HepG2 (cell line): ENCODE data around the gene CARMIL3. TPM values are rescaled to one million over a fixed set of nuclear protein-coding genes. Genes with fewer than 3 reads are reported as not detected.

Experiments
- ATF3 ChIP-seq: sonication (generic); formaldehyde crosslinking; IDR thresholded peaks from 2 replicates; pipeline ENCODE4 v1.4.0; 2020; ENCODE audit warnings: missing genetic modification reagents
- BCLAF1 ChIP-seq: fragments of 450-650 bp; IDR thresholded peaks from 2 replicates; pipeline ENCODE4 v1.6.1; 2017; ENCODE audit warnings: mild to moderate bottlenecking
- DR1 ChIP-seq: sonication (generic); formaldehyde crosslinking; IDR thresholded peaks from 2 replicates; pipeline ENCODE4 v1.8.0; 2021; ENCODE audit warnings: mild to moderate bottlenecking, missing genetic modification reagents, inconsistent platforms
- FOXJ3 ChIP-seq: sonication (generic); formaldehyde crosslinking; IDR thresholded peaks from 2 replicates; pipeline ENCODE4 v1.4.0; 2020; ENCODE audit warnings: missing genetic modification reagents, mild to moderate bottlenecking, borderline replicate concordance
- HNRNPH1 ChIP-seq: fragments of 200-400 bp; formaldehyde crosslinking; optimal IDR thresholded peaks from 2 replicates; pipeline ENCODE3; 2017; ENCODE audit warnings: mild to moderate bottlenecking, low read depth, low read length
- KDM1A ChIP-seq: IDR thresholded peaks from 2 replicates; pipeline ENCODE4 v1.6.1; 2016; ENCODE audit warnings: missing compliant biosample characterization
- KDM4B ChIP-seq: sonication (generic); formaldehyde crosslinking; IDR thresholded peaks from 2 replicates; pipeline ENCODE4 v1.4.0; 2020; ENCODE audit warnings: missing genetic modification reagents
- KLF16 ChIP-seq, 2 experiments: sonication (generic) in 1 of 2; formaldehyde crosslinking in 1 of 2; IDR thresholded peaks; 2 replicates each; pipeline versions ENCODE4 v1.6.1 to v1.8.0; 2016 to 2023; ENCODE audit warnings: missing genetic modification reagents in 2 of 2, missing compliant biosample characterization in 1 of 2
- NCOA5 ChIP-seq: sonication (generic); formaldehyde crosslinking; IDR thresholded peaks from 2 replicates; pipeline ENCODE4 v1.4.0; 2020; ENCODE audit warnings: missing genetic modification reagents
- POGK ChIP-seq: sonication (generic); formaldehyde crosslinking; conservative IDR thresholded peaks from 2 replicates; pipeline ENCODE4 v1.8.0; 2022; ENCODE audit warnings: mild to moderate bottlenecking, moderate library complexity, missing genetic modification reagents
- RORA ChIP-seq: sonication (generic); formaldehyde crosslinking; IDR thresholded peaks from 2 replicates; pipeline ENCODE4 v1.5.0; 2020; ENCODE audit warnings: mild to moderate bottlenecking, missing genetic modification reagents, moderate library complexity
- SOX5 ChIP-seq: IDR thresholded peaks from 2 replicates; pipeline ENCODE4 v1.6.1; 2016; ENCODE audit warnings: borderline replicate concordance
- TBX3 ChIP-seq: fragments of 450-650 bp; IDR thresholded peaks from 2 replicates; pipeline ENCODE4 v1.6.1; 2017; ENCODE audit warnings: antibody characterized with exemption, mild to moderate bottlenecking, inconsistent platforms, borderline replicate concordance
- TFDP1 ChIP-seq: IDR thresholded peaks from 2 replicates; pipeline ENCODE4 v1.6.1; 2016; ENCODE audit warnings: missing compliant biosample characterization, missing genetic modification reagents, borderline replicate concordance
- YEATS2 ChIP-seq: sonication (generic); formaldehyde crosslinking; IDR thresholded peaks from 2 replicates; pipeline ENCODE4 v1.4.0; 2020; ENCODE audit warnings: missing genetic modification reagents, borderline replicate concordance
- ZBTB38 ChIP-seq: sonication (generic); formaldehyde crosslinking; IDR thresholded peaks from 2 replicates; pipeline ENCODE4 v1.5.1; 2020; ENCODE audit warnings: mild to moderate bottlenecking, missing genetic modification reagents
- ZMAT3 ChIP-seq: sonication (generic); formaldehyde crosslinking; conservative IDR thresholded peaks from 2 replicates; pipeline ENCODE4 v1.7.0; 2021; ENCODE audit warnings: missing genetic modification reagents
- ZNF207 ChIP-seq: fragments of 450-650 bp; IDR thresholded peaks from 2 replicates; pipeline ENCODE4 v1.6.1; 2016; ENCODE audit warnings: antibody characterized with exemption, borderline replicate concordance
- ZNF275 ChIP-seq: sonication (generic); formaldehyde crosslinking; IDR thresholded peaks from 2 replicates; pipeline ENCODE4 v1.8.0; 2022; ENCODE audit warnings: missing genetic modification reagents, mild to moderate bottlenecking, inconsistent platforms, borderline replicate concordance
- ZNF652 ChIP-seq: IDR thresholded peaks from 2 replicates; pipeline ENCODE4 v1.6.1; 2016; ENCODE audit warnings: low read depth, borderline replicate concordance
- ZNF678 ChIP-seq: sonication (generic); formaldehyde crosslinking; IDR thresholded peaks from 2 replicates; pipeline ENCODE4 v1.4.0; 2020; ENCODE audit warnings: mild to moderate bottlenecking, missing genetic modification reagents
- ZNF713 ChIP-seq: sonication (generic); formaldehyde crosslinking; IDR thresholded peaks from 2 replicates; pipeline ENCODE4 v1.4.0; 2020; ENCODE audit warnings: mild to moderate bottlenecking, missing genetic modification reagents
- ZNF768 ChIP-seq: sonication (generic); formaldehyde crosslinking; IDR thresholded peaks from 2 replicates; pipeline ENCODE4 v1.4.0; 2020; ENCODE audit warnings: missing genetic modification reagents
- polyA plus RNA-seq, 8 experiments: library from polyadenylated mRNA; depleted of rRNA in 3 of 8; stranded (reverse) in 7 of 8; unstranded in 1 of 8; fragments of >200 nt; fragmentation: Illumina TruSeq in 4 of 8; extraction: Trizol in 4 of 8; gene quantifications; 2 replicates each; pipeline versions ENCODE4 v1.2.1 to v1.2.3, GENCODE V29; 2011 to 2016; ENCODE audit warnings: low read depth in 4 of 8, missing spikeins in 1 of 8, mixed read lengths in 1 of 8; ENCODE audit not compliant: insufficient read depth in 1 of 8
- total RNA-seq, 5 experiments: library from RNA; depleted of rRNA; stranded (reverse); fragments of >200 nt; fragmentation: Illumina TruSeq; extraction: Trizol; gene quantifications; 2 replicates each; pipeline ENCODE4 v1.2.3, GENCODE V29; 2016; ENCODE audit warnings: low read depth in 1 of 5

The CARMIL3 gene
- total and polyA plus RNA-seq, 2 of the 13 experiments (the other 11 are each of a cell fraction or from before 2014, with no cell fraction given) = 0.27 to 0.55 TPM

GRCh38 chr14:24013654-24014514, 37.9 kb upstream of the CARMIL3 start (continued):
- TF ChIP-seq ZNF275 (CRISPR knock-in tag) (peak; percentile 58; the same call in 1 of the 2 replicates), TFDP1 (no peak), HNRNPH1 (no peak), ZMAT3 (no peak), KDM4B (CRISPR knock-in tag) (no peak), ZNF207 (no peak), KDM1A (CRISPR knock-in tag) (no peak), POGK (CRISPR knock-in tag) (no peak), RORA (CRISPR knock-in tag) (no peak), ZNF678 (no peak), YEATS2 (peak; percentile 74; the same call in 1 of the 2 replicates), DR1 (CRISPR knock-in tag) (no peak), ZNF652 (CRISPR knock-in tag) (no peak; the same call in 1 of the 2 replicates), FOXJ3 (CRISPR knock-in tag) (peak; percentile 73; the same call in 1 of the 2 replicates), ZBTB38 (CRISPR knock-in tag) (no peak), ATF3 (CRISPR knock-in tag) (no peak), KLF16 (CRISPR knock-in tag; IDR thresholded peaks at IDR 0.05) (peak in 1 of 2 experiments; percentile 85; a peak in 2 of 4 replicates), NCOA5 (CRISPR knock-in tag) (no peak), TBX3 (0 out of 2 replicates have a peak, but pooled peaks have one; percentile 4), ZNF768 (CRISPR knock-in tag) (no peak), SOX5 (CRISPR knock-in tag) (peak; percentile 46; the same call in 1 of the 2 replicates), ZNF713 (0 out of 2 replicates have a peak, but pooled peaks have one; percentile 35), BCLAF1 (no peak)
